H4 (cell line): ENCODE data around the gene HBS1L. TPM values are rescaled to one million over a fixed set of nuclear protein-coding genes. Genes with fewer than 3 reads are reported as not detected.

Source experiments
- total RNA-seq: library from RNA; depleted of rRNA; stranded (reverse); fragments of >200 nt; shearing (Covaris generic); gene quantifications from 2 replicates; pipeline ENCODE4 v1.2.3, GENCODE V29; 2014; rRNA removed

The HBS1L gene
- total RNA-seq, 1 experiment from 2014 or later = 65.6 TPM

Other genes with a start within 250 kb of the HBS1L start
- gene ALDH8A1, start 104.7 kb downstream of the HBS1L start, total RNA-seq = not detected in 2 replicates
- gene MYB, start 126.5 kb upstream of the HBS1L start, total RNA-seq = 0.39 and 1.1 TPM in 2 replicates